HCT116 (cell line): ENCODE data around the gene FAM193B.

Source experiments
- CTCF ChIP-seq, 3 experiments: fragments of 200-600 bp in 1 of 3; sonication (generic) in 1 of 3; IDR thresholded peaks in 2 of 3; conservative IDR thresholded peaks in 1 of 3; 2 replicates each; pipeline ENCODE4 v1.5.1; 2012 to 2017; ENCODE audit warnings: low read depth in 2 of 3, low read length in 2 of 3, antibody characterized with exemption in 1 of 3, borderline replicate concordance in 1 of 3, control low read depth in 1 of 3, mild to moderate bottlenecking in 1 of 3, mixed read lengths in 1 of 3, mixed run types in 1 of 3, moderate library complexity in 1 of 3; ENCODE audit not compliant: insufficient read depth in 1 of 3
- ELF1 ChIP-seq: IDR thresholded peaks from 2 replicates; pipeline ENCODE4 v1.6.1; 2012; ENCODE audit warnings: low read depth, borderline replicate concordance
- EZH2 ChIP-seq: fragments of 200-600 bp; sonication (generic); IDR thresholded peaks from 2 replicates; pipeline ENCODE4 v1.6.1; 2017; ENCODE audit warnings: antibody characterized with exemption, mixed run types
- FOSL1 ChIP-seq: IDR thresholded peaks from 2 replicates; pipeline ENCODE4 v1.6.1; 2012; ENCODE audit warnings: low read depth
- POLR2A ChIP-seq: IDR thresholded peaks from 2 replicates; pipeline ENCODE4 v1.7.0; 2011; ENCODE audit warnings: borderline replicate concordance; ENCODE audit not compliant: insufficient read depth, insufficient read length; ENCODE audit errors: extremely low read depth
- SIN3A ChIP-seq: IDR thresholded peaks from 2 replicates; pipeline ENCODE4 v1.6.1; 2012; ENCODE audit warnings: low read depth
- YY1 ChIP-seq: IDR thresholded peaks from 2 replicates; pipeline ENCODE4 v1.6.1; 2011; ENCODE audit warnings: low read length, low read depth, moderate library complexity, mild to moderate bottlenecking; ENCODE audit not compliant: insufficient replicate concordance; ENCODE audit errors: extremely low read depth
- ZFX ChIP-seq: fragments of 450-650 bp; IDR thresholded peaks from 2 replicates; pipeline ENCODE4 v1.6.1; 2017
- ZNF274 ChIP-seq: fragments of 200-500 bp; sonication (Bioruptor generic); IDR thresholded peaks from 2 replicates; pipeline ENCODE4 v1.6.1; 2014; ENCODE audit warnings: mild to moderate bottlenecking, low read depth, low read length, inconsistent platforms

- TF ChIP-seq CTCF (IDR thresholded peaks at IDR 0.05 in 2 of 3, conservative IDR thresholded peaks at IDR 0.05 in 1 of 3; ENCODE audit: borderline replicate concordance in 1 of 3, insufficient read depth in 1 of 3, low read depth in 2 of 3, low read length in 2 of 3): no peak
- TF ChIP-seq YY1: no peak
- TF ChIP-seq POLR2A: no peak
- no peak for TF ChIP-seq ELF1
- TF ChIP-seq SIN3A: no peak
- no peak for TF ChIP-seq ZNF274
- TF ChIP-seq FOSL1: no peak
- no peak for TF ChIP-seq EZH2
- no peak for TF ChIP-seq ZFX
Measured at GRCh38 chr5:177470759-177471536, 83.4 kb downstream of the FAM193B start.
